WERI-Rb-1 (cell line): Measurements from ENCODE around the gene TNIP3.
"Not testable (repeated sequence)": the region's sequence is repeated elsewhere in the genome, so short reads cannot be mapped to it uniquely, and the experiment has no call there.

Source experiments
- DNase-seq: peaks from one replicate; pipeline ENCODE4 v3.0.0-alpha.2; 2020
- H3K27ac ChIP-seq: fragments of 250-450 bp; sonication (Bioruptor Pico); 2 replicates; pipeline ENCODE4 v1.5.1; 2020; ENCODE audit warnings: mild to moderate bottlenecking, moderate library complexity
- H3K27me3 ChIP-seq: fragments of 250-450 bp; sonication (Bioruptor Pico); 2 replicates; pipeline ENCODE4 v1.5.1; 2021; ENCODE audit warnings: mild to moderate bottlenecking, low read depth, moderate library complexity; ENCODE audit not compliant: insufficient read depth, severe bottlenecking
- H3K36me3 ChIP-seq: fragments of 250-450 bp; sonication (Bioruptor Pico); 2 replicates; pipeline ENCODE4 v1.5.1; 2020; ENCODE audit warnings: mild to moderate bottlenecking, moderate library complexity
- H3K4me3 ChIP-seq: 2 replicates; pipeline ENCODE4 v1.5.1; 2011; ENCODE audit warnings: low read depth, mild to moderate bottlenecking, control low read depth, low read length
- H3K9me3 ChIP-seq: fragments of 250-450 bp; sonication (Bioruptor Pico); 2 replicates; pipeline ENCODE4 v1.5.1; 2021; ENCODE audit warnings: mild to moderate bottlenecking, moderate library complexity; ENCODE audit not compliant: severe bottlenecking
- CTCF ChIP-seq: IDR thresholded peaks from 2 replicates; pipeline ENCODE4 v1.5.1; 2011; ENCODE audit warnings: low read depth, mild to moderate bottlenecking, control low read depth, inconsistent platforms, low read length

Gene TNIP3

GRCh38 chr4:121164291-121164690 is at the start of gene TNIP3:
Gene TNIP3, minus strand, starts transcription at chr4:121164321. Its CDS starts 196 bp downstream, at chr4:121164125.
- DNase-seq, result no peak
- TF ChIP-seq CTCF, result no peak
- Histone ChIP-seq H3K27me3 (no peaks in the 10 kb centered on the region), H3K36me3 (no peaks in the 10 kb centered on the region), H3K4me3 (no peak within 1 kb of the TSS), H3K27ac (no peak within 1 kb of the TSS), H3K9me3 (no peaks in the 10 kb centered on the region)

GRCh38 chr4:121212806-121213205 is 48.7 kb upstream of the TNIP3 start:
- Histone ChIP-seq H3K9me3 (no peaks in the 10 kb centered on the region), H3K36me3 (no peaks in the 10 kb centered on the region), H3K27me3 (no peaks in the 10 kb centered on the region), H3K27ac (no peak overlapping the region), H3K4me3 (no peak overlapping the region)
- no peak for TF ChIP-seq CTCF
- DNase-seq, result no peak

- Histone ChIP-seq H3K27ac (no peak overlapping the region), H3K27me3 (no peaks in the 10 kb centered on the region), H3K4me3 (no peak overlapping the region), H3K36me3 (no peaks in the 10 kb centered on the region), H3K9me3 (no peaks in the 10 kb centered on the region)
- no peak for TF ChIP-seq CTCF
- no peak for DNase-seq
Measured at GRCh38 chr4:121209171-121209570, 45.0 kb upstream of the TNIP3 start.

GRCh38 chr4:121208244-121209007 is 44.3 kb upstream of the TNIP3 start:
- Histone ChIP-seq H3K27ac (no peak overlapping the region), H3K9me3 (no peaks in the 10 kb centered on the region), H3K4me3 (no peak overlapping the region), H3K36me3 (no peaks in the 10 kb centered on the region), H3K27me3 (no peaks in the 10 kb centered on the region)
- no peak for TF ChIP-seq CTCF
- no peak for DNase-seq

- not testable (repeated sequence) for H3K4me3 ChIP-seq, H3K36me3 ChIP-seq, H3K9me3 ChIP-seq, H3K27ac ChIP-seq, H3K27me3 ChIP-seq, DNase-seq
Measured at GRCh38 chr4:121205777-121206176, 41.7 kb upstream of the TNIP3 start.

- Histone ChIP-seq H3K27ac (no peak overlapping the region), H3K4me3 (no peak overlapping the region), H3K36me3 (no peaks in the 10 kb centered on the region), H3K27me3 (no peaks in the 10 kb centered on the region), H3K9me3 (no peaks in the 10 kb centered on the region)
- no peak for DNase-seq
- no peak for TF ChIP-seq CTCF
Measured at GRCh38 chr4:121200795-121201472, 36.8 kb upstream of the TNIP3 start.
